DMS 273 (cell line): ENCODE data around the gene LSAMP.
A peak's percentile ranks its signal among the peaks of the same experiment; 100 is the strongest.

ENCODE experiments used
- DNase-seq: peaks from one replicate; lab custom pipeline; 2025; ENCODE audit not compliant: unreplicated experiment; lab: John Stamatoyannopoulos, UW

LSAMP gene

GRCh38 chr3:116032176-116032575 lies 413.1 kb downstream of the LSAMP start:
- no peak for DNase-seq

GRCh38 chr3:116030131-116030850 lies 415.0 kb downstream of the LSAMP start:
- DNase-seq: peak; percentile 48

GRCh38 chr3:116029266-116029665 lies 416.0 kb downstream of the LSAMP start:
- DNase-seq: no peak

GRCh38 chr3:116028157-116028556 lies 417.1 kb downstream of the LSAMP start:
- DNase-seq: no peak

- DNase-seq: no peak
Observed at GRCh38 chr3:116020989-116021388, 424.3 kb downstream of the LSAMP start.

- peak; percentile 44 for DNase-seq
Observed at GRCh38 chr3:116020495-116020894, 424.8 kb downstream of the LSAMP start.

- no peak for DNase-seq
Observed at GRCh38 chr3:116019254-116019763, 426.0 kb downstream of the LSAMP start.

GRCh38 chr3:116018646-116019045 lies 426.6 kb downstream of the LSAMP start:
- DNase-seq: no peak

- DNase-seq: no peak
Observed at GRCh38 chr3:116015931-116016330, 429.4 kb downstream of the LSAMP start.

- DNase-seq: no peak
Observed at GRCh38 chr3:116007000-116007399, 438.3 kb downstream of the LSAMP start.

- peak; percentile 74 for DNase-seq
Observed at GRCh38 chr3:116005404-116005803, 439.9 kb downstream of the LSAMP start.

- DNase-seq: peak; percentile 11
Observed at GRCh38 chr3:116002235-116002634, 443.1 kb downstream of the LSAMP start.

- peak; percentile 37 for DNase-seq
Observed at GRCh38 chr3:116001151-116001621, 444.1 kb downstream of the LSAMP start.

GRCh38 chr3:116000311-116000710 lies 445.0 kb downstream of the LSAMP start:
- peak; percentile 56 for DNase-seq

- DNase-seq: peak; percentile 80
Observed at GRCh38 chr3:115999613-116000012, 445.7 kb downstream of the LSAMP start.

GRCh38 chr3:115999001-115999585 lies 446.2 kb downstream of the LSAMP start:
- DNase-seq: no peak

- DNase-seq: no peak
Observed at GRCh38 chr3:115996420-115997108, 448.7 kb downstream of the LSAMP start.

GRCh38 chr3:115990669-115991068 lies 454.6 kb downstream of the LSAMP start:
- DNase-seq: no peak

- no peak for DNase-seq
Observed at GRCh38 chr3:115989684-115990421, 455.4 kb downstream of the LSAMP start.

GRCh38 chr3:115986555-115987207 lies 458.6 kb downstream of the LSAMP start:
- DNase-seq: peak; percentile 87

GRCh38 chr3:115982629-115983028 lies 462.7 kb downstream of the LSAMP start:
- no peak for DNase-seq
